A673 (cell line): ENCODE results near the gene ITPR3. TPM values are rescaled to one million over a fixed set of nuclear protein-coding genes. Genes with fewer than 3 reads are reported as not detected.

Experiments used
- BruUV-seq: library from RNA; stranded (reverse); fragments of 400-500 nt; replicated peaks from 2 replicates; lab custom pipeline; 2021; lab: Mats Ljungman, UMichigan
- CTCF ChIA-PET: fragments of 300-600 bp; sonication (Branson Sonifier 250); formaldehyde crosslinking; loops from one replicate; lab custom pipeline; 2022; ENCODE audit warnings: antibody characterized with exemption; lab: Charles Lee
- POLR2A ChIA-PET: fragments of 300-600 bp; sonication (Branson Sonifier 250); formaldehyde crosslinking; loops from one replicate; lab custom pipeline; 2022; ENCODE audit warnings: antibody characterized with exemption; ENCODE audit not compliant: low non-redundant PET; lab: Charles Lee
- DNase-seq: peaks from one replicate; pipeline ENCODE4 v3.0.0-alpha.2; 2015; ENCODE audit warnings: low spot score
- H3K27ac ChIP-seq: fragments of 200-600 bp; sonication (generic); 2 replicates; pipeline ENCODE4 v1.5.1; 2016; ENCODE audit warnings: mixed run types, low read depth, mild to moderate bottlenecking, mixed read lengths, antibody characterized with exemption, low read length; ENCODE audit not compliant: poor library complexity, severe bottlenecking
- H3K27me3 ChIP-seq: fragments of 200-600 bp; sonication (generic); replicated peaks from 2 replicates; pipeline ENCODE4 v1.6.1; 2017; ENCODE audit warnings: mixed run types, low read depth, mild to moderate bottlenecking, mixed read lengths, antibody characterized with exemption, low read length; ENCODE audit not compliant: insufficient read depth, poor library complexity
- H3K36me3 ChIP-seq: fragments of 200-600 bp; sonication (generic); 2 replicates; pipeline ENCODE4 v1.6.1; 2016; ENCODE audit warnings: mixed run types, mild to moderate bottlenecking, mixed read lengths, antibody characterized with exemption, low read length; ENCODE audit not compliant: insufficient read depth, poor library complexity, severe bottlenecking
- H3K4me1 ChIP-seq: fragments of 200-600 bp; sonication (generic); 2 replicates; pipeline ENCODE4 v1.6.1; 2017; ENCODE audit warnings: mixed run types, mild to moderate bottlenecking, mixed read lengths, antibody characterized with exemption, low read length; ENCODE audit not compliant: insufficient read depth, poor library complexity, severe bottlenecking
- H3K4me3 ChIP-seq: fragments of 200-600 bp; sonication (generic); 2 replicates; pipeline ENCODE4 v1.5.1; 2016; ENCODE audit warnings: low read depth, mixed run types, mild to moderate bottlenecking, mixed read lengths, low read length; ENCODE audit not compliant: poor library complexity, severe bottlenecking
- H3K9me3 ChIP-seq: fragments of 200-600 bp; sonication (generic); 2 replicates; pipeline ENCODE4 v1.6.1; 2016; ENCODE audit warnings: mixed run types, low read depth, mild to moderate bottlenecking, mixed read lengths, antibody characterized with exemption, low read length; ENCODE audit not compliant: poor library complexity, severe bottlenecking
- EZH2 ChIP-seq: fragments of 200-600 bp; sonication (generic); IDR thresholded peaks from 2 replicates; pipeline ENCODE4 v1.6.1; 2017; ENCODE audit warnings: borderline replicate concordance, low read depth, mild to moderate bottlenecking, mixed read lengths, antibody characterized with exemption, low read length; ENCODE audit not compliant: poor library complexity, severe bottlenecking
- intact Hi-C: fragments of 100-400 bp; cut with micrococcal nuclease; formaldehyde crosslinking; loops from one replicate; pipeline ENCODE4 v1.10.0; 2022; ENCODE audit not compliant: unreplicated experiment
- total RNA-seq: library from RNA; stranded (reverse); gene quantifications from 2 replicates; pipeline ENCODE4 v1.2.3, GENCODE V29; 2021
- TF ChIP-seq, protein P1 (sequence below): fragments of 300-800, 200-600 bp; sonication (generic); conservative IDR thresholded peaks from 2 replicates; pipeline ENCODE4 v1.5.1; 2017; ENCODE audit warnings: low read depth, mild to moderate bottlenecking, antibody characterized with exemption, low read length, moderate library complexity, mixed read lengths

Gene ITPR3
- total RNA-seq, 1 experiment from 2014 or later = 27.8 TPM

DNA sequence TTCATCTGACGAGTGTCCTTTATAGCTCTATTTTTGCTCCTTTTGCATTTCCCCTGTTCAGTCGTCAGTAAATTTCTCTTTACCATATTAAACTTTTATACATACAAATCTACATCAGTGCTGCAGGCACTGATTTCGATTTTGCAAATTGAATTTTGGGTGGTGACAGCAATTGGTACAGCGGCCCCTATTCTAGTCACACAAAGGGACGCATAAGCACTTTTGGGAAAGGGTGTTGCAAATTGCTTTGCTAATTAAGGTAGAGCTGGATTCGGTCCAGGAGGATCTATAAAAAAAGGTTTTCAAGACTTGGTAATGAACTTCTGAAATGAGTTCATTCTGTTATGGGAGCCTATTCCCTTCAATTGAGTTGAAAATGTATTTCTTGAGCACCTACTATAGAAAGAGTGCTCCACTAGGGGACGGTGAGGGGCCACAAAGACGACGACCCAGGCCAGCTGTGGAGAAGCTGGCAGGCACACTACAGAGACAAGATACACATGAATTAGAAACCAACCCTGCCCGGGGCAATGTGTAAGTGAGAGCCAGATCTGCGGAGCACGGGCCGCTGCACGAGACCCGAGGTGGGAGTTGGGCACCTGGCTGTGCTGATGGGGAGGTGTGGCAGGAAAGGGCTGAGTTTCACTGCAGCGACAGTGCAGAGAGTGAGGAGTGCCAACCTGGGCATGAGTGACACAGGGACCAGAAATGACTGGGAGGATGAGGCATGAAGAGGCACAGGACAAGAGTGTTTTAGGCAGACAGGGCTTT lies 85.0 kb downstream of the ITPR3 start:
- no peaks in the 10 kb centered on the region for H3K27me3 ChIP-seq
- peaks cover 20% of the 10 kb centered on the region for H3K4me1 ChIP-seq
- H3K36me3 ChIP-seq = peaks cover 27% of the 10 kb centered on the region
- intact Hi-C loops = no loop called here
- ChIA-PET CTCF (no interaction called here), POLR2A (no interaction called here)
- no peaks in the 10 kb centered on the region for H3K9me3 ChIP-seq
- BruUV-seq = no TSS peak
- no peak for TF ChIP-seq EZH2
- TF ChIP-seq, protein P1, sequence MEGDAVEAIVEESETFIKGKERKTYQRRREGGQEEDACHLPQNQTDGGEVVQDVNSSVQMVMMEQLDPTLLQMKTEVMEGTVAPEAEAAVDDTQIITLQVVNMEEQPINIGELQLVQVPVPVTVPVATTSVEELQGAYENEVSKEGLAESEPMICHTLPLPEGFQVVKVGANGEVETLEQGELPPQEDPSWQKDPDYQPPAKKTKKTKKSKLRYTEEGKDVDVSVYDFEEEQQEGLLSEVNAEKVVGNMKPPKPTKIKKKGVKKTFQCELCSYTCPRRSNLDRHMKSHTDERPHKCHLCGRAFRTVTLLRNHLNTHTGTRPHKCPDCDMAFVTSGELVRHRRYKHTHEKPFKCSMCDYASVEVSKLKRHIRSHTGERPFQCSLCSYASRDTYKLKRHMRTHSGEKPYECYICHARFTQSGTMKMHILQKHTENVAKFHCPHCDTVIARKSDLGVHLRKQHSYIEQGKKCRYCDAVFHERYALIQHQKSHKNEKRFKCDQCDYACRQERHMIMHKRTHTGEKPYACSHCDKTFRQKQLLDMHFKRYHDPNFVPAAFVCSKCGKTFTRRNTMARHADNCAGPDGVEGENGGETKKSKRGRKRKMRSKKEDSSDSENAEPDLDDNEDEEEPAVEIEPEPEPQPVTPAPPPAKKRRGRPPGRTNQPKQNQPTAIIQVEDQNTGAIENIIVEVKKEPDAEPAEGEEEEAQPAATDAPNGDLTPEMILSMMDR = no peak
- no peak overlapping the region for H3K27ac ChIP-seq
- no peak for DNase-seq
- no peak overlapping the region for H3K4me3 ChIP-seq

DNA sequence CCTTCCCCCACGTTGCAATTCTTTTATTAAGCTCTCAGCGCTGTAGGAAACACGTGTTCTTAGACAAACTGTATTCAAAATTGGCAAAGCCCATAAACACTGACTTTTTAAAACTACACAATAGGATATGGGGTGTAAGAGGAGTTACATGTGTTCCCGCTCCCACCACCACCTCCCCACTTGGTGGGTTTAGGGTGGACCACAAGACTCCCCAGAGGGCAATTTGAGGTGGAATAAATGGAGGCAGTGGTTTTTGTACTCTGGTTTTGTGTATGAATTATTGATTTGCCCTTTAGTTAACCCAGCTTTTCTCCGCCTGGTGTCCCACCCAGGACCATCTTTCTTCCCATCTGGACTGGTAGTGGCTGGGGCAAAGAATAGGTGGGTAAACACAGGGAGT lies 86.6 kb downstream of the ITPR3 start:
- TF ChIP-seq, protein P1 = no peak
- TF ChIP-seq EZH2 = no peak
- no TSS peak for BruUV-seq
- Histone ChIP-seq H3K9me3 (no peaks in the 10 kb centered on the region), H3K27me3 (no peaks in the 10 kb centered on the region), H3K4me3 (no peak overlapping the region), H3K27ac (no peak overlapping the region), H3K4me1 (peaks cover 26% of the 10 kb centered on the region), H3K36me3 (peaks cover 27% of the 10 kb centered on the region)
- intact Hi-C loops = no loop called here
- ChIA-PET POLR2A (no interaction called here), CTCF (no interaction called here)
- DNase-seq = no peak

GRCh38 chr6:33708516-33709204 lies 87.5 kb downstream of the ITPR3 start:
- intact Hi-C loops = no loop called here
- Histone ChIP-seq H3K4me3 (no peak overlapping the region), H3K36me3 (peaks cover 27% of the 10 kb centered on the region), H3K9me3 (no peaks in the 10 kb centered on the region), H3K27ac (no peak overlapping the region), H3K27me3 (no peaks in the 10 kb centered on the region), H3K4me1 (peaks cover 26% of the 10 kb centered on the region)
- DNase-seq = no peak
- BruUV-seq = no TSS peak
- CTCF ChIA-PET = no interaction called here
- TF ChIP-seq EZH2 = no peak
- TF ChIP-seq, protein P1 = no peak
- POLR2A ChIA-PET = interaction anchor here (0.6 kb wide), 1 partner anchor 695 kb away, joined by 3 read pairs; no protein-coding TSS in a partner anchor
